Ramos (cell line): ENCODE data around the gene THBS4.

ENCODE experiments used
- in situ Hi-C: fragments of 300-500 bp; cut with MboI; formaldehyde crosslinking; loops from one replicate; pipeline ENCODE4 v1.14.3; 2022; ENCODE audit warnings: low sequenced_read_pairs; ENCODE audit not compliant: unreplicated experiment

Gene THBS4

GRCh38 chr5:80072103-80073073 lies 37.2 kb downstream of the THBS4 start:
- in situ Hi-C loops = no loop called here

- in situ Hi-C loops = loop anchor here (5.0 to 25.0 kb wide), 3 partner anchors 209 to 1064 kb away; no protein-coding TSS in a partner anchor
Measured at GRCh38 chr5:80076131-80077050, 41.2 kb downstream of the THBS4 start.

- in situ Hi-C loops = loop anchor here (5.0 to 25.0 kb wide), 3 partner anchors 210 to 1065 kb away; no protein-coding TSS in a partner anchor
Measured at GRCh38 chr5:80077051-80077714, 42.0 kb downstream of the THBS4 start.

- in situ Hi-C loops = loop anchor here (5.0 to 25.0 kb wide), 3 partner anchors 212 to 1067 kb away; no protein-coding TSS in a partner anchor
Measured at GRCh38 chr5:80078921-80079320, 43.8 kb downstream of the THBS4 start.

- in situ Hi-C loops = loop anchor here (5.0 to 25.0 kb wide), 4 partner anchors 377 to 1070 kb away; no protein-coding TSS in a partner anchor
Measured at GRCh38 chr5:80082281-80082680, 47.1 kb downstream of the THBS4 start.

GRCh38 chr5:80082731-80083100 lies 47.6 kb downstream of the THBS4 start:
- in situ Hi-C loops = loop anchor here (5.0 to 25.0 kb wide), 4 partner anchors 378 to 1070 kb away; no protein-coding TSS in a partner anchor

- in situ Hi-C loops = loop anchor here (5.0 to 25.0 kb wide), 4 partner anchors 378 to 1071 kb away; no protein-coding TSS in a partner anchor
Measured at GRCh38 chr5:80083101-80083890, 48.1 kb downstream of the THBS4 start.

GRCh38 chr5:80090884-80091166 lies 55.7 kb downstream of the THBS4 start:
- in situ Hi-C loops = loop anchor here (5.0 to 25.0 kb wide), 4 partner anchors 191 to 1079 kb away; no protein-coding TSS in a partner anchor

GRCh38 chr5:80091792-80092192 lies 56.6 kb downstream of the THBS4 start:
- in situ Hi-C loops = loop anchor here (5.0 to 25.0 kb wide), 4 partner anchors 191 to 1079 kb away; no protein-coding TSS in a partner anchor

GRCh38 chr5:80092486-80093107 lies 57.4 kb downstream of the THBS4 start:
- in situ Hi-C loops = loop anchor here (5.0 to 25.0 kb wide), 4 partner anchors 190 to 1080 kb away; no protein-coding TSS in a partner anchor

- in situ Hi-C loops = loop anchor here (5.0 to 25.0 kb wide), 4 partner anchors 189 to 1081 kb away; no protein-coding TSS in a partner anchor
Measured at GRCh38 chr5:80093796-80094195, 58.6 kb downstream of the THBS4 start.

GRCh38 chr5:80094236-80094738 lies 59.1 kb downstream of the THBS4 start:
- in situ Hi-C loops = loop anchor here (5.0 to 25.0 kb wide), 4 partner anchors 188 to 1082 kb away; no protein-coding TSS in a partner anchor

GRCh38 chr5:80097451-80097850 lies 62.3 kb downstream of the THBS4 start:
- in situ Hi-C loops = loop anchor here (10.0 to 25.0 kb wide), 3 partner anchors 577 to 1085 kb away; no protein-coding TSS in a partner anchor

- in situ Hi-C loops = no loop called here
Measured at GRCh38 chr5:80101993-80102392, 66.8 kb downstream of the THBS4 start.

- in situ Hi-C loops = no loop called here
Measured at GRCh38 chr5:80103371-80103770, 68.2 kb downstream of the THBS4 start.

- in situ Hi-C loops = no loop called here
Measured at GRCh38 chr5:80105698-80106439, 70.7 kb downstream of the THBS4 start.

GRCh38 chr5:80106916-80107315 lies 71.8 kb downstream of the THBS4 start:
- in situ Hi-C loops = no loop called here
